Astrocyte (in vitro differentiated cells and primary cell): ENCODE data around the gene LTBP3. TPM values are rescaled to one million over a fixed set of nuclear protein-coding genes. Genes with fewer than 3 reads are reported as not detected.

Source experiments
- DNase-seq: peaks from one replicate; pipeline ENCODE4 v3.0.0-alpha.2; 2010; ENCODE audit warnings: low read depth
- FAIRE-seq: peaks from 2 replicates; lab custom pipeline; 2011; peaks lifted over from hg19 to GRCh38; lab: Jason Lieb, UNC
- H2AFZ ChIP-seq: 2 replicates; pipeline ENCODE4 v1.6.0; 2012; ENCODE audit warnings: low read depth, low read length, inconsistent platforms
- H3K27ac ChIP-seq: 2 replicates; pipeline ENCODE4 v1.5.1; 2011; ENCODE audit warnings: low read depth, low read length, inconsistent platforms
- H3K27me3 ChIP-seq: 2 replicates; pipeline ENCODE4 v1.6.0; 2011; ENCODE audit warnings: low read length, inconsistent platforms; ENCODE audit not compliant: insufficient read depth
- H3K36me3 ChIP-seq: 2 replicates; pipeline ENCODE4 v1.5.1; 2011; ENCODE audit warnings: low read length, inconsistent platforms; ENCODE audit not compliant: insufficient read depth
- H3K4me1 ChIP-seq: 2 replicates; pipeline ENCODE4 v1.5.1; 2011; ENCODE audit warnings: low read length, inconsistent platforms; ENCODE audit not compliant: insufficient read depth
- H3K4me2 ChIP-seq: 2 replicates; pipeline ENCODE4 v1.6.0; 2012; ENCODE audit warnings: low read length, inconsistent platforms
- H3K4me3 ChIP-seq: 2 replicates; pipeline ENCODE4 v1.5.1; 2011; ENCODE audit warnings: low read depth, mild to moderate bottlenecking, low read length, inconsistent platforms; ENCODE audit not compliant: insufficient read depth
- H3K79me2 ChIP-seq: 2 replicates; pipeline ENCODE4 v1.6.0; 2012; ENCODE audit warnings: mild to moderate bottlenecking, low read length, inconsistent platforms; ENCODE audit not compliant: insufficient read depth
- H3K9ac ChIP-seq: 2 replicates; pipeline ENCODE4 v1.6.0; 2012; ENCODE audit warnings: mild to moderate bottlenecking, low read length, inconsistent platforms
- H3K9me3 ChIP-seq: 2 replicates; pipeline ENCODE4 v1.5.1; 2012; ENCODE audit warnings: low read depth, mild to moderate bottlenecking, low read length, inconsistent platforms; ENCODE audit not compliant: insufficient read depth
- H4K20me1 ChIP-seq: 2 replicates; pipeline ENCODE4 v1.6.0; 2012; ENCODE audit warnings: low read length, inconsistent platforms; ENCODE audit not compliant: insufficient read depth
- H3K27ac Mint-ChIP-seq: one replicate; pipeline ENCODE4 v1.8.0; 2021; ENCODE audit warnings: mild to moderate bottlenecking, mixed read lengths; ENCODE audit not compliant: unreplicated experiment
- H3K27me3 Mint-ChIP-seq: one replicate; pipeline ENCODE4 v1.8.0; 2021; ENCODE audit warnings: low read depth, mixed read lengths; ENCODE audit not compliant: unreplicated experiment
- H3K36me3 Mint-ChIP-seq: one replicate; pipeline ENCODE4 v1.8.0; 2021; ENCODE audit warnings: low read depth, mixed read lengths; ENCODE audit not compliant: unreplicated experiment
- H3K4me1 Mint-ChIP-seq: one replicate; pipeline ENCODE4 v1.8.0; 2021; ENCODE audit warnings: low read depth, mixed read lengths; ENCODE audit not compliant: unreplicated experiment
- H3K4me3 Mint-ChIP-seq: one replicate; pipeline ENCODE4 v1.8.0; 2021; ENCODE audit warnings: mild to moderate bottlenecking, moderate library complexity, mixed read lengths; ENCODE audit not compliant: unreplicated experiment
- H3K9me3 Mint-ChIP-seq: one replicate; pipeline ENCODE4 v1.8.0; 2021; ENCODE audit warnings: mild to moderate bottlenecking, mixed read lengths; ENCODE audit not compliant: unreplicated experiment
- CTCF ChIP-seq: IDR thresholded peaks from 2 replicates; pipeline ENCODE4 v1.5.1; 2011; ENCODE audit warnings: low read depth, mild to moderate bottlenecking, inconsistent platforms, low read length, moderate library complexity; ENCODE audit not compliant: insufficient read depth
- EZH2 ChIP-seq: IDR thresholded peaks from 2 replicates; pipeline ENCODE4 v1.6.1; 2012; ENCODE audit warnings: mild to moderate bottlenecking, low read length, inconsistent platforms; ENCODE audit not compliant: insufficient read depth
- total RNA-seq: library from RNA; stranded (reverse); gene quantifications from 2 replicates; pipeline ENCODE4 v1.2.1, GENCODE V29; 2021

LTBP3 gene
- total RNA-seq, 1 donor from 2014 or later, result 33.2 TPM

GRCh38 chr11:65574811-65575567, 16.8 kb upstream of the LTBP3 start:
- TF ChIP-seq CTCF (no peak), EZH2 (no peak)
- Histone ChIP-seq H3K4me3 (peak overlapping the region; percentile 48), H3K9ac (peak overlapping the region; percentile 50), H3K36me3 (no peaks in the 10 kb centered on the region), H2AFZ (no peak overlapping the region), H3K79me2 (peaks cover 36% of the 10 kb centered on the region), H4K20me1 (peaks cover 52% of the 10 kb centered on the region), H3K4me2 (peak overlapping the region; percentile 98), H3K4me1 (peaks cover 58% of the 10 kb centered on the region), H3K27ac (peak overlapping the region; percentile 52), H3K27me3 (no peaks in the 10 kb centered on the region), H3K9me3 (no peaks in the 10 kb centered on the region)
- peaks cover 11% of the 10 kb centered on the region for H3K27me3 Mint-ChIP-seq
- DNase-seq, result no peak
- peak overlapping the region; percentile 78 for H3K4me3 Mint-ChIP-seq
- peak overlapping the region; percentile 77 for H3K27ac Mint-ChIP-seq
- H3K4me1 Mint-ChIP-seq, result peaks cover 30% of the 10 kb centered on the region
- no peak for FAIRE-seq
- H3K9me3 Mint-ChIP-seq, result no peaks in the 10 kb centered on the region
- H3K36me3 Mint-ChIP-seq, result peaks cover 3% of the 10 kb centered on the region

- no peak overlapping the region for H2AFZ ChIP-seq
- peaks cover 30% of the 10 kb centered on the region for H3K4me1 Mint-ChIP-seq
- DNase-seq, result peak; percentile 90
- H3K4me3 Mint-ChIP-seq, result peak overlapping the region; percentile 85
- H3K4me2 ChIP-seq, result peak overlapping the region; percentile 98
- H3K27me3 ChIP-seq, result no peaks in the 10 kb centered on the region
- no peaks in the 10 kb centered on the region for H3K9me3 Mint-ChIP-seq
- H3K9ac ChIP-seq, result peak overlapping the region; percentile 79
- no peaks in the 10 kb centered on the region for H3K36me3 ChIP-seq
- peak overlapping the region; percentile 77 for H3K27ac Mint-ChIP-seq
- no peaks in the 10 kb centered on the region for H3K9me3 ChIP-seq
- H4K20me1 ChIP-seq, result peaks cover 45% of the 10 kb centered on the region
- peaks cover 10% of the 10 kb centered on the region for H3K27me3 Mint-ChIP-seq
- peaks cover 63% of the 10 kb centered on the region for H3K4me1 ChIP-seq
- H3K4me3 ChIP-seq, result peak overlapping the region; percentile 79
- H3K27ac ChIP-seq, result peak overlapping the region; percentile 52
- H3K79me2 ChIP-seq, result peaks cover 39% of the 10 kb centered on the region
- no peak for FAIRE-seq
- H3K36me3 Mint-ChIP-seq, result peaks cover 2% of the 10 kb centered on the region
- TF ChIP-seq CTCF (peak; percentile 50), EZH2 (no peak)
These were observed 16.1 kb upstream of the LTBP3 start for GRCh38 chr11:65574109-65574810.
